H1 (cell line): ENCODE measurements around the gene KCNK3. TPM values are rescaled to one million over a fixed set of nuclear protein-coding genes. Genes with fewer than 3 reads are reported as not detected.

Source experiments
- CTCF ChIA-PET: fragments of 300-600 bp; sonication (Branson Sonifier 250); formaldehyde crosslinking; loops from one replicate; lab custom pipeline; 2021; ENCODE audit not compliant: partially characterized antibody; lab: Charles Lee
- POLR2A ChIA-PET: fragments of 300-600 bp; sonication (Branson Sonifier 250); formaldehyde crosslinking; loops from one replicate; lab custom pipeline; 2021; ENCODE audit warnings: inconsistent platforms; ENCODE audit not compliant: partially characterized antibody; lab: Charles Lee
- DNase-seq, 2 experiments: peaks; one replicate each; pipeline versions ENCODE4 v3.0.0 to v3.0.0-alpha.2; 2010 to 2022; ENCODE audit warnings: low spot score in 2 of 2, low read depth in 1 of 2, mixed read lengths in 1 of 2
- FAIRE-seq: peaks from 2 replicates; lab custom pipeline; 2011; peaks lifted over from hg19 to GRCh38; lab: Jason Lieb, UNC
- H2AFZ ChIP-seq: 2 replicates; pipeline ENCODE4 v1.8.1; 2012; ENCODE audit warnings: low read length, inconsistent platforms
- H2AK5ac ChIP-seq: 2 replicates; pipeline ENCODE4 v1.6.1; 2013; ENCODE audit warnings: low read depth, low read length
- H2BK120ac ChIP-seq: replicated peaks from 2 replicates; pipeline ENCODE3; 2013; ENCODE audit warnings: low read depth, low read length, inconsistent platforms
- H2BK12ac ChIP-seq: 2 replicates; pipeline ENCODE4 v1.6.1; 2013; ENCODE audit warnings: low read depth, low read length
- H2BK15ac ChIP-seq: 2 replicates; pipeline ENCODE4 v1.6.1; 2013; ENCODE audit warnings: low read length
- H2BK20ac ChIP-seq: 2 replicates; pipeline ENCODE4 v1.6.1; 2013; ENCODE audit warnings: low read length
- H2BK5ac ChIP-seq: 2 replicates; pipeline ENCODE4 v1.6.1; 2013; ENCODE audit warnings: low read depth, low read length
- H3K14ac ChIP-seq: 2 replicates; pipeline ENCODE4 v1.6.1; 2013; ENCODE audit warnings: inconsistent platforms; ENCODE audit not compliant: insufficient read length
- H3K18ac ChIP-seq: 2 replicates; pipeline ENCODE4 v1.6.1; 2013; ENCODE audit warnings: low read length; ENCODE audit errors: extremely low read depth
- H3K23ac ChIP-seq: 2 replicates; pipeline ENCODE4 v1.6.1; 2013; ENCODE audit warnings: inconsistent platforms; ENCODE audit not compliant: insufficient read length
- H3K23me2 ChIP-seq: 2 replicates; pipeline ENCODE4 v1.6.1; 2013; ENCODE audit warnings: low read depth, low read length
- H3K27ac ChIP-seq: 2 replicates; pipeline ENCODE4 v1.6.1; 2011; ENCODE audit warnings: low read depth, low read length, inconsistent platforms
- H3K27me3 ChIP-seq, 4 experiments: replicated peaks in 1 of 4; 1 replicate in 1 of 4; 2 replicates in 3 of 4; pipeline versions ENCODE4 v1.6.1 to v1.8.1; 2011 to 2013; ENCODE audit warnings: low read length in 3 of 4, mild to moderate bottlenecking in 3 of 4, inconsistent platforms in 2 of 4, mixed read lengths in 2 of 4, moderate library complexity in 1 of 4; ENCODE audit not compliant: control insufficient read depth in 3 of 4, insufficient read depth in 3 of 4; ENCODE audit errors: extremely low read depth in 1 of 4
- H3K36me3 ChIP-seq, 4 experiments: 2 replicates each; pipeline versions ENCODE4 v1.6.1 to v1.8.1; 2011 to 2013; ENCODE audit warnings: mild to moderate bottlenecking in 4 of 4, low read length in 3 of 4, moderate library complexity in 2 of 4, control low read depth in 1 of 4, inconsistent platforms in 1 of 4; ENCODE audit not compliant: insufficient read depth in 4 of 4, control insufficient read depth in 2 of 4
- H3K4ac ChIP-seq: replicated peaks from 2 replicates; pipeline ENCODE3; 2013; ENCODE audit warnings: low read length, low read depth, mixed read lengths, inconsistent platforms; ENCODE audit not compliant: insufficient read length
- H3K4me1 ChIP-seq, 4 experiments: replicated peaks in 1 of 4; 1 replicate in 1 of 4; 2 replicates in 3 of 4; pipeline versions ENCODE4 v1.6.1 to v1.8.1; 2011 to 2013; ENCODE audit warnings: low read length in 3 of 4, inconsistent platforms in 2 of 4, mixed read lengths in 1 of 4; ENCODE audit not compliant: insufficient read depth in 4 of 4, control insufficient read depth in 3 of 4
- H3K4me2 ChIP-seq, 2 experiments: 2 replicates each; pipeline versions ENCODE4 v1.6.1 to v1.8.1; 2011 to 2013; ENCODE audit warnings: low read depth in 2 of 2, low read length in 2 of 2, control low read depth in 1 of 2, inconsistent platforms in 1 of 2, mild to moderate bottlenecking in 1 of 2; ENCODE audit not compliant: insufficient read depth in 1 of 2
- H3K4me3 ChIP-seq, 4 experiments: fragments of 200-600, 300-600 bp in 1 of 4; sonication (generic), shearing (Covaris generic), sonication (Bioruptor Twin) in 1 of 4; 2 replicates each; pipeline versions ENCODE4 v1.5.1 to v1.8.1; 2011 to 2016; ENCODE audit warnings: low read length in 4 of 4, low read depth in 3 of 4, control low read depth in 2 of 4, inconsistent platforms in 2 of 4, mild to moderate bottlenecking in 2 of 4, mixed read lengths in 1 of 4, moderate library complexity in 1 of 4; ENCODE audit not compliant: insufficient read depth in 2 of 4; ENCODE audit errors: extremely low read depth in 1 of 4
- H3K56ac ChIP-seq: replicated peaks from 2 replicates; pipeline ENCODE3; 2013; ENCODE audit warnings: low read depth, mild to moderate bottlenecking, mixed read lengths, low read length, inconsistent platforms; ENCODE audit not compliant: insufficient read length
- H3K79me1 ChIP-seq: 2 replicates; pipeline ENCODE4 v1.6.1; 2013; ENCODE audit warnings: low read depth, low read length, control low read depth
- H3K79me2 ChIP-seq, 2 experiments: 2 replicates each; pipeline versions ENCODE4 v1.6.1 to v1.8.1; 2012 to 2013; ENCODE audit warnings: low read length in 2 of 2, mild to moderate bottlenecking in 2 of 2, inconsistent platforms in 1 of 2; ENCODE audit not compliant: insufficient read depth in 2 of 2, control insufficient read depth in 1 of 2
- H3K9ac ChIP-seq, 4 experiments: replicated peaks in 1 of 4; 1 replicate in 1 of 4; 2 replicates in 3 of 4; pipeline versions ENCODE4 v1.6.1 to v1.8.1; 2011 to 2013; ENCODE audit warnings: low read depth in 3 of 4, low read length in 3 of 4, control low read depth in 2 of 4, mild to moderate bottlenecking in 2 of 4, moderate library complexity in 2 of 4, inconsistent platforms in 1 of 4; ENCODE audit errors: extremely low read depth in 1 of 4
- H3K9me3 ChIP-seq, 2 experiments: 2 replicates each; pipeline versions ENCODE4 v1.6.1 to v1.8.1; 2012 to 2013; ENCODE audit warnings: mild to moderate bottlenecking in 2 of 2, moderate library complexity in 2 of 2, control low read depth in 1 of 2, inconsistent platforms in 1 of 2, low read depth in 1 of 2, low read length in 1 of 2, mixed read lengths in 1 of 2; ENCODE audit not compliant: insufficient read depth in 2 of 2
- H4K20me1 ChIP-seq, 2 experiments: replicated peaks in 1 of 2; 2 replicates each; pipeline versions ENCODE3 to v1.8.1; 2011 to 2013; ENCODE audit warnings: inconsistent platforms in 2 of 2, low read length in 2 of 2, mild to moderate bottlenecking in 1 of 2; ENCODE audit not compliant: insufficient read depth in 2 of 2, control insufficient read depth in 1 of 2
- H4K5ac ChIP-seq: 2 replicates; pipeline ENCODE4 v1.6.1; 2013; ENCODE audit warnings: low read length, low read depth, mixed read lengths, inconsistent platforms; ENCODE audit not compliant: insufficient read length
- H4K8ac ChIP-seq: 2 replicates; pipeline ENCODE4 v1.8.0; 2013; ENCODE audit warnings: mild to moderate bottlenecking, moderate library complexity, low read length, inconsistent platforms; ENCODE audit not compliant: insufficient read depth; ENCODE audit errors: extremely low read depth
- H4K91ac ChIP-seq: replicated peaks from 2 replicates; pipeline ENCODE3; 2013; ENCODE audit warnings: low read length, mixed read lengths, inconsistent platforms; ENCODE audit not compliant: insufficient read length
- KDM5A ChIP-seq: fragments of 200-600 bp; IDR thresholded peaks from 2 replicates; pipeline ENCODE4 v1.7.1; 2012; ENCODE audit warnings: mild to moderate bottlenecking, low read length, inconsistent platforms, mixed read lengths
- SIN3A ChIP-seq, 2 experiments: IDR thresholded peaks in 1 of 2; conservative IDR thresholded peaks in 1 of 2; 2 replicates each; pipeline ENCODE4 v1.6.1; 2011 to 2012; ENCODE audit warnings: low read length in 2 of 2, improper control_type of control experiment in 1 of 2, low read depth in 1 of 2, mild to moderate bottlenecking in 1 of 2
- WGBS, 2 experiments: shearing (Covaris generic) in 1 of 2; methylation state at CpG; one replicate each; pipeline versions ENCODE4 v1.1.6 to v1.1.7; 2013 to 2015; ENCODE audit warnings: low lambda C conversion rate in 2 of 2, mixed read lengths in 2 of 2, inconsistent platforms in 1 of 2, low coverage in 1 of 2, missing lambda C conversion rate in 1 of 2; ENCODE audit not compliant: insufficient replicate concordance in 2 of 2, insufficient coverage in 1 of 2, insufficient read length in 1 of 2; ENCODE audit errors: extremely low coverage in 1 of 2, missing lambda C conversion rate in 1 of 2; 5-methylcytosine and 5-hydroxymethylcytosine counted together
- polyA plus RNA-seq, 7 experiments: library from polyadenylated mRNA; depleted of rRNA in 3 of 7; stranded (reverse) in 5 of 7; unstranded in 2 of 7; fragments of >200 nt in 5 of 7; fragments of 200-250 nt in 2 of 7; gene quantifications; 1 replicate in 5 of 7; 2 replicates in 1 of 7; 4 replicates in 1 of 7; pipeline versions ENCODE4 v1.2.1 to v1.2.3, GENCODE V29; 2011 to 2013; ENCODE audit warnings: missing spikeins in 2 of 7, mixed read lengths in 2 of 7
- total RNA-seq: library from RNA; stranded (reverse); fragmentation: NEBNext Ultra II Directional; extraction: Animal tissue kit (Norgen Biotek cat#: 25700); gene quantifications from 2 replicates; pipeline ENCODE4 v1.2.1, GENCODE V29; 2021

KCNK3 gene
- total and polyA plus RNA-seq, 2 of the 8 experiments (the other 6 are each of a cell fraction or from before 2014, with no cell fraction given) = 0.29 to 0.30 TPM

GRCh38 chr2:26759845-26760244 lies 67.3 kb downstream of the KCNK3 start:
- Histone ChIP-seq H3K23ac (no peak overlapping the region), H2BK20ac (no peak overlapping the region), H4K8ac (no peak overlapping the region), H2AFZ (no peak overlapping the region), H3K4ac (no peak overlapping the region), H3K4me2 (no peak overlapping the region), H3K56ac (no peak overlapping the region), H4K91ac (no peak overlapping the region), H3K27me3 (peaks cover 0 to 6% (median 0%) of the 10 kb centered on the region in 4 experiments; a peak in 3 of 7 replicates), H3K27ac (no peak overlapping the region), H3K4me1 (peaks cover 10 to 22% (median 12%) of the 10 kb centered on the region in 4 experiments), H2AK5ac (no peak overlapping the region), H3K14ac (no peak overlapping the region), H3K79me2 (no peaks in the 10 kb centered on the region), H3K79me1 (no peaks in the 10 kb centered on the region), H4K20me1 (no peaks in the 10 kb centered on the region), H3K9me3 (no peaks in the 10 kb centered on the region), H2BK120ac (no peak overlapping the region), H3K9ac (no peak overlapping the region), H4K5ac (no peak overlapping the region), H3K23me2 (peaks cover 3% of the 10 kb centered on the region; the same call in 1 of the 2 replicates), H3K36me3 (no peaks in the 10 kb centered on the region), H3K18ac (no peak overlapping the region), H2BK5ac (no peak overlapping the region), H2BK12ac (peak overlapping the region; percentile 27; the same call in 1 of the 2 replicates), H3K4me3 (no peak overlapping the region), H2BK15ac (no peak overlapping the region)
- no peak for DNase-seq
- FAIRE-seq = no peak
- 91% methylated on average over 5 of the region's 5 CpGs; no CpG with 5 or more reads in 1 of the 2 experiments for WGBS, 2 experiments
- ChIA-PET POLR2A (interaction anchor here (0.6 to 1.7 kb wide), 4 partner anchors 9 to 761 kb away, joined by 3 to 5 read pairs (median 4); partner anchors contain the start of gene CENPA), CTCF (interaction anchor here (0.6 to 1.0 kb wide), 2 partner anchors 16 to 200 kb away, joined by 3 read pairs; no protein-coding TSS in a partner anchor)
- TF ChIP-seq SIN3A (conservative IDR thresholded peaks at IDR 0.05 in 1 of 2, IDR thresholded peaks at IDR 0.05 in 1 of 2; ENCODE audit: low read depth in 1 of 2, low read length in 2 of 2) (no peak), KDM5A (no peak)
